Psoas muscle (tissue), 8 donors: ENCODE data around the gene LAMC1. TPM values are rescaled to one million over a fixed set of nuclear protein-coding genes. Genes with fewer than 3 reads are reported as not detected.
A peak's percentile ranks its signal among the peaks of the same experiment; 100 is the strongest.

Experiments used
- ATAC-seq, 4 donors: fragments of 200-7000 bp; cut with Tn5 transposase; one replicate each; pipeline ENCODE4 v1.9.1; 2020; ENCODE audit warnings: moderate library complexity in 3 of 4, mild to moderate bottlenecking in 2 of 4
- DNase-seq, 2 donors: peaks; one replicate each; pipeline ENCODE4 v3.0.0-alpha.2; 2020
- H3K27ac ChIP-seq: fragments of 200-600 bp; one replicate; pipeline ENCODE4 v1.8.0; 2022
- H3K27me3 ChIP-seq, 3 donors: fragments of 200-600 bp in 1 of 3; one replicate each; pipeline versions ENCODE4 v1.6.1 to v1.8.0; 2013 to 2022; ENCODE audit warnings: low read length in 2 of 3, mild to moderate bottlenecking in 2 of 3, moderate library complexity in 1 of 3; ENCODE audit not compliant: insufficient read depth in 3 of 3
- H3K36me3 ChIP-seq, 2 donors: fragments of 200-600 bp in 1 of 2; one replicate each; pipeline versions ENCODE4 v1.6.1 to v1.8.0; 2013 to 2022; ENCODE audit warnings: low read depth in 1 of 2, mild to moderate bottlenecking in 1 of 2, moderate library complexity in 1 of 2; ENCODE audit not compliant: insufficient read depth in 1 of 2
- H3K4me1 ChIP-seq: fragments of 200-600 bp; one replicate; pipeline ENCODE4 v1.8.0; 2022
- H3K4me3 ChIP-seq: fragments of 200-600 bp; one replicate; pipeline ENCODE4 v1.8.0; 2022; ENCODE audit warnings: mild to moderate bottlenecking
- H3K9me3 ChIP-seq: fragments of 200-600 bp; one replicate; pipeline ENCODE4 v1.8.0; 2022
- WGBS, 3 donors: extraction: QIAGEN DNeasy Blood & Tissue Kit; methylation state at CpG; one replicate each; pipeline versions ENCODE4 v1.1.6 to v1.1.7; 2013; 5-methylcytosine and 5-hydroxymethylcytosine counted together
- intact Hi-C, 2 donors: fragments of 100-400 bp; cut with DNase I; formaldehyde crosslinking; loops; one replicate each; pipeline versions ENCODE4 v1.11.0 to v1.14.2; 2022
- polyA plus RNA-seq, 3 donors: library from polyadenylated mRNA; stranded (reverse); fragments of 200-250 nt; gene quantifications; one replicate each; pipeline ENCODE4 v1.2.3, GENCODE V29; 2013
- total RNA-seq, 4 donors: library from RNA; stranded (reverse); fragmentation: NEBNext Ultra II Directional in 2 of 4; extraction: Animal tissue kit (Norgen Biotek cat#: 25700) in 2 of 4; gene quantifications; one replicate each; pipeline versions ENCODE4 v1.2.1 to v1.2.4, GENCODE V29; 2021 to 2023
- TF ChIP-seq, protein P1 (sequence below): fragments of 200-600 bp; IDR thresholded peaks from one replicate; pipeline ENCODE4 v1.8.0; 2022; ENCODE audit warnings: antibody characterized with exemption
- donor health status: healthy with polysubstance abuse.
- donor health status: DM: no; HTN: no; CAD: no; lungs with moderate emphysema.
- donor health status: Bipolar disorder and iron deficiency.
- donor health status: healthy.
- donor health status: DM: yes; HTN: yes; CAD: no.
- donor health status: DM: no; HTN: no; CAD: no.
- donor health status: DM: no; HTN: no; CAD: no.
- donor health status: DM: yes; HTN: yes; CAD: no.

LAMC1 gene
- total and polyA plus RNA-seq, 7 donors = 28.0 to 94.4 (median 71.4) TPM

DNA sequence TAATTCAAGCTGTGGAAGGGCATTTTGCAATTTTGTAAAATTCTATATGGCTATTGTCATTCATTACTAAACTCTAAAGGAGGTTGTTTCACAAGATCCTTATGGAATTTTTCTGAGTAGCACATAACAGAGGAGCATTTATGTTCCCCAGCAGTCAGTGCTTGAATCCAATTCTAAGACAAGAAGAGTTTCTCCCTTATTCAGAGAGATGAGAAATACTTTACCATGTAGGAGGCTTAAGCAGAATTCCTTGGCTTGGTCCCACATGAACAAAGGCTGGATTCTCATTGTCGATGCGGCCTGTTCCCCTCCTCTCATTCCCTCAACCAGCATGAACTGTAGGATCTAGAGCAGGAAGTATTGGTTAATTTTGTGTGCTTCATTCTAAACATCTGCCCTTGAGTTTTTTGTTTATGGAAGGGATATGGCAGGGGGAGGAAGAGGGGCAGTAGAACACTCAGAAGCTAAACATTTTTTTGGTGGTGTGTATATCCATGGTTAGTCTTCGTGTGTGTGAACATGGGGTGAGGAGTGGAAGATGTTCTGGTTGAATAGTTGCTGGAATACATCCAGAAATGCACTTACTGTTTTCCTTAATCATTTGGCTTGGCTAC lies 74.3 kb downstream of the LAMC1 start:
- H3K36me3 ChIP-seq = no peaks in the 10 kb centered on the region
- no peaks in the 10 kb centered on the region for H3K27me3 ChIP-seq
- peaks cover 50% of the 10 kb centered on the region for H3K4me1 ChIP-seq
- DNase-seq = no peak
- H3K27ac ChIP-seq = peak overlapping the region; percentile 32
- no peaks in the 10 kb centered on the region for H3K9me3 ChIP-seq
- WGBS, 3 donors = 20 to 23% (median 21%) methylated on average over 3 of the region's 3 CpGs
- no peak for ATAC-seq
- no peak overlapping the region for H3K4me3 ChIP-seq
- intact Hi-C loops = loop anchor here in 1 of 2 donors (5.0 kb wide), 1 partner anchor 35 kb away; no protein-coding TSS in a partner anchor
- TF ChIP-seq, protein P1, sequence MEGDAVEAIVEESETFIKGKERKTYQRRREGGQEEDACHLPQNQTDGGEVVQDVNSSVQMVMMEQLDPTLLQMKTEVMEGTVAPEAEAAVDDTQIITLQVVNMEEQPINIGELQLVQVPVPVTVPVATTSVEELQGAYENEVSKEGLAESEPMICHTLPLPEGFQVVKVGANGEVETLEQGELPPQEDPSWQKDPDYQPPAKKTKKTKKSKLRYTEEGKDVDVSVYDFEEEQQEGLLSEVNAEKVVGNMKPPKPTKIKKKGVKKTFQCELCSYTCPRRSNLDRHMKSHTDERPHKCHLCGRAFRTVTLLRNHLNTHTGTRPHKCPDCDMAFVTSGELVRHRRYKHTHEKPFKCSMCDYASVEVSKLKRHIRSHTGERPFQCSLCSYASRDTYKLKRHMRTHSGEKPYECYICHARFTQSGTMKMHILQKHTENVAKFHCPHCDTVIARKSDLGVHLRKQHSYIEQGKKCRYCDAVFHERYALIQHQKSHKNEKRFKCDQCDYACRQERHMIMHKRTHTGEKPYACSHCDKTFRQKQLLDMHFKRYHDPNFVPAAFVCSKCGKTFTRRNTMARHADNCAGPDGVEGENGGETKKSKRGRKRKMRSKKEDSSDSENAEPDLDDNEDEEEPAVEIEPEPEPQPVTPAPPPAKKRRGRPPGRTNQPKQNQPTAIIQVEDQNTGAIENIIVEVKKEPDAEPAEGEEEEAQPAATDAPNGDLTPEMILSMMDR = no peak

DNA sequence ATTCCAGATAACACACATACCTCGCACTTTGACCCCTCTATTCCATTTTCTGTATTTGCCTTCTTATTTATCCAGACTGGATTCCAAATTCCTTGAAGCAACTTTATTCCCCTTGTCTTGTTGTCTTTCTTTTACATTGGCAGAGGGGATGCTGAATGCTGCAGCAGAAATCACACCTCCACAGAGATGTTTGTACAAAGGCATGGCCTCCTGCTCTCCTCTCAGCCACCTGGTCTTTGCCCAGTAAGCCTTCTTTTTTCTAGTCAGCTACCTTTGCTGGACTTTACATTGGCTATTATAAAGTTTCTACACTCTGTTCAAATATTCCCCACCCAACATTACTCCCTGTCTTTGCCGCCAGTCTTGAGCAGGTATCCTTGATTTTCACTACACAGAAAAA lies 75.1 kb downstream of the LAMC1 start:
- Histone ChIP-seq H3K9me3 (no peaks in the 10 kb centered on the region), H3K4me3 (no peak overlapping the region), H3K4me1 (peaks cover 56% of the 10 kb centered on the region), H3K27me3 (no peaks in the 10 kb centered on the region), H3K27ac (no peak overlapping the region), H3K36me3 (no peaks in the 10 kb centered on the region)
- no peak for ATAC-seq
- 92 to 96% (median 93%) methylated on average over 2 of the region's 2 CpGs for WGBS, 3 donors
- no peak for DNase-seq
- intact Hi-C loops = loop anchor here in 1 of 2 donors (5.0 kb wide), 1 partner anchor 36 kb away; no protein-coding TSS in a partner anchor
- TF ChIP-seq, protein P1 = no peak

DNA sequence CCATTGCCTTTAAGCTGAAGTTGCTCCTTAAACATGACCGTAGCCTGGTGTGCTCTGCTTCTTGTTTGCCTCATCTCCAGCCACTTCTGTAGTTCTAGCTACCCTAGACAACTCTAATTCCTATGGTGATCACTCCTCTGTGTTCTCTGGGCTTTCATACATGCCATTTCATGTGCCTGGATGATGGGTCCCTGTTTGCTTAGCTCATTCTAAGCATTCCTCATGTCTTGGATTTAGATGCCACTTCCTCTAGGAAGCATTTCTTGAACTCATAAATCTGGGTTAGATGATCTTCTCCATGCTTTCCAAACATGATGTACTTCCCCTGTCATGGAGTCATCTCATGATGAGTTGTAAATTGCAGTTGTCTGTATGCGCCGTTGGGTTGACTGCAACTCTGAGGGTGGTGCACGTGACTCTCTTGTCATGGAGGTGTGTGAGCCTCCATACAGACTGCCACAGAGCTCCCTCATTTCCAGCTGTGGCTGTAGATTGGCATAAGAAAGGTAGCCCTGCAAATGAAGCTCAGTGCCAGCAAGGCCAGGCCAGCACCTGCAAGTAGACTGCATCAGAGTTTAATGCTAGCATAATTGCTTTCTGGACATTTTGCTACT lies 77.2 kb downstream of the LAMC1 start:
- no peak for DNase-seq
- H3K4me1 ChIP-seq = peaks cover 71% of the 10 kb centered on the region
- H3K36me3 ChIP-seq = no peaks in the 10 kb centered on the region
- no peaks in the 10 kb centered on the region for H3K9me3 ChIP-seq
- no peak overlapping the region for H3K4me3 ChIP-seq
- WGBS, 3 donors = 76 to 96% (median 94%) methylated on average over 4 of the region's 4 CpGs
- H3K27ac ChIP-seq = no peak overlapping the region
- intact Hi-C loops = loop anchor here (5.0 kb wide), 2 partner anchors 73 to 138 kb away; no protein-coding TSS in a partner anchor
- no peaks in the 10 kb centered on the region for H3K27me3 ChIP-seq
- TF ChIP-seq, protein P1 = no peak
- ATAC-seq = no peak

DNA sequence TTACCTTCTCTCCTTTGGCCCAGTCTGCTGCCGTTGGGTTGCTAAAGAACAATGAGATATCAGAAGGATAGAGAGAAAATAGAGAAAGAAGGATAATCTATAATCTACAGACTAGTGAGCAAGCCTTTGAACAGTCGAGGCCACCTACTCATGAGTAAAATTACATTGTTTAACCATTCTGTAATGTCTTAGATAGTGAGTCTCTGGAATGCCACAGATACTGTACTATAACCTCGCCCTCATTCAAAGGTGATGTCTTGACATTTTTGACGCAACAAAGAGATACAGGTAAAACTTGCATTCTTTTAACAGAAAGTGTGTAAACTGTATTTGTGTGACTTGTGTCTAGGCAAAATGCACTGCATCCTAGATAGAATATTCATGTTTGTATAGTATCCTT lies 77.9 kb downstream of the LAMC1 start:
- Histone ChIP-seq H3K9me3 (no peaks in the 10 kb centered on the region), H3K36me3 (no peaks in the 10 kb centered on the region), H3K4me3 (no peak overlapping the region), H3K27ac (peak overlapping the region; percentile 84), H3K27me3 (no peaks in the 10 kb centered on the region), H3K4me1 (peaks cover 74% of the 10 kb centered on the region)
- intact Hi-C loops = loop anchor here (5.0 kb wide), 2 partner anchors 74 to 139 kb away; no protein-coding TSS in a partner anchor
- WGBS, 3 donors = 91 to 95% (median 92%) methylated on average over 4 of the region's 4 CpGs
- DNase-seq (no peak), ATAC-seq (no peak)
- TF ChIP-seq, protein P1 = no peak
